ENCODE results near the gene MRPL37. TPM values are rescaled to one million over a fixed set of nuclear protein-coding genes. Genes with fewer than 3 reads are reported as not detected.

Gene MRPL37
- total and polyA plus RNA-seq, 2 of the 8 experiments (the other 6 are each of a cell fraction or from before 2014, with no cell fraction given), result 45.5 to 126 TPM

DNA sequence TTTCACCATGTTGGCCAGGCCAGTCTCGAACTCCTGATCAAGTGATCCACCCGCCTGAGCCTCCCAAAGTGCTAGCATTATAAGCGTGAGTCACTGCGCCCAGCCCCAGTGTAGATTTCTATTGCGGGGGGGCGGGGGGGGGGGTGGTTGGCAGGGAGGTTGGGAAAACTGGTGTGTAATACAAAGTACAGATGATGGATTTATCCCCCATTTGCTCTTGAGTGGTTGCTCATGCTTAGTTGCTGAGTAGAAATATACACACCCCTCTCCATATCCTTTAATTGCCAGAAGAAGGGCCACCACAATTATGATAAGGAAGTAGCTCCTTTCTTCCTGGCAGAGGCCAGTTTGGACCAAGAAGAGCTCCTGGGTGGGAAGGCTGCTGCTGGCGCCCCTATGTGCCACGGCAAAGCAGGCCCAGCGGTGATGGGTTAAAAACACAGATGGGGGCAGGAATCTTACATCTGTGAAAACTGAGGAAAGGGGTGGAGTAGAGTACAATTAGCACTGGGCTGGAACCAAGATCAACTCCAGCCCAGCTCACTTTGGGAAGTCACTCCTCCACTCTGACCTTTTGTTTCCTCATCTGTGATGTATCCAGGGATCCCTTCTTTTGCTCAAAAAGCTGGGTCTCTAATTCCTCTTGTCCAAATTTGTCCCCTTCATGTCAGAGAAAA is 55.2 kb downstream of the MRPL37 start:
- Histone ChIP-seq H3K23me2 (ENCODE audit: low read depth, low read length) (no peaks in the 10 kb centered on the region), H3K14ac (ENCODE audit: insufficient read length) (no peak overlapping the region), H3K18ac (ENCODE audit: extremely low read depth, low read length) (no peak overlapping the region), H4K20me1 (replicated peaks in 1 of 2; ENCODE audit: control insufficient read depth in 1 of 2, insufficient read depth in 2 of 2, low read length in 2 of 2) (peaks cover 4 to 10% of the 10 kb centered on the region in 2 experiments), H2BK120ac (replicated peaks; ENCODE audit: low read depth, low read length) (no peak overlapping the region), H3K4me3 (ENCODE audit: extremely low read depth in 1 of 4, insufficient read depth in 2 of 4, low read depth in 3 of 4, low read length in 4 of 4) (no peak overlapping the region), H3K4me2 (ENCODE audit: insufficient read depth in 1 of 2, low read depth in 2 of 2, low read length in 2 of 2) (no peak overlapping the region), H3K27me3 (replicated peaks in 1 of 4; ENCODE audit: control insufficient read depth in 3 of 4, extremely low read depth in 1 of 4, insufficient read depth in 3 of 4, low read length in 3 of 4) (no peaks in the 10 kb centered on the region), H2AFZ (ENCODE audit: low read length) (no peak overlapping the region), H3K4me1 (replicated peaks in 1 of 4; ENCODE audit: control insufficient read depth in 3 of 4, insufficient read depth in 4 of 4, low read length in 3 of 4) (peaks cover 3 to 13% (median 4%) of the 10 kb centered on the region in 4 experiments), H4K8ac (ENCODE audit: extremely low read depth, insufficient read depth, low read length) (no peak overlapping the region), H2BK20ac (ENCODE audit: low read length) (no peak overlapping the region), H3K36me3 (ENCODE audit: control insufficient read depth in 2 of 4, insufficient read depth in 4 of 4, low read length in 3 of 4) (no peaks in the 10 kb centered on the region; a peak in 3 of 8 replicates), H3K9ac (replicated peaks in 1 of 4; ENCODE audit: extremely low read depth in 1 of 4, low read depth in 3 of 4, low read length in 3 of 4) (no peak overlapping the region), H3K79me2 (ENCODE audit: control insufficient read depth in 1 of 2, insufficient read depth in 2 of 2, low read length in 2 of 2) (peaks cover 0 to 6% of the 10 kb centered on the region in 2 experiments; a peak in 1 of 4 replicates), H3K27ac (ENCODE audit: low read depth, low read length) (no peak overlapping the region), H2BK15ac (ENCODE audit: low read length) (no peak overlapping the region), H3K56ac (replicated peaks; ENCODE audit: insufficient read length, low read depth, low read length) (no peak overlapping the region), H3K4ac (replicated peaks; ENCODE audit: insufficient read length, low read depth, low read length) (no peak overlapping the region), H2AK5ac (ENCODE audit: low read depth, low read length) (no peak overlapping the region), H2BK5ac (ENCODE audit: low read depth, low read length) (no peak overlapping the region), H2BK12ac (ENCODE audit: low read depth, low read length) (no peak overlapping the region), H3K23ac (ENCODE audit: insufficient read length) (no peak overlapping the region), H4K91ac (replicated peaks; ENCODE audit: insufficient read length, low read length) (no peak overlapping the region), H3K9me3 (ENCODE audit: insufficient read depth in 2 of 2, low read depth in 1 of 2, low read length in 1 of 2) (no peaks in the 10 kb centered on the region), H3K79me1 (ENCODE audit: low read depth, low read length) (peaks cover 8% of the 10 kb centered on the region), H4K5ac (ENCODE audit: insufficient read length, low read depth, low read length) (no peak overlapping the region)
- CTCF ChIA-PET (ENCODE audit: partially characterized antibody), result interaction anchor here (0.7 to 1.3 kb wide), 7 partner anchors 12 to 84 kb away, joined by 3 to 4 read pairs (median 3); no protein-coding TSS in a partner anchor
- no peak for DNase-seq (ENCODE audit: low read depth in 1 of 2, low spot score in 2 of 2)
- POLR2A ChIA-PET (ENCODE audit: partially characterized antibody), result no interaction called here
- no peak for FAIRE-seq
- 84% methylated on average over 7 of the region's 9 CpGs; no CpG with 5 or more reads in 1 of the 2 experiments for WGBS, 2 experiments (ENCODE audit: extremely low coverage in 1 of 2, insufficient coverage in 1 of 2, insufficient read length in 1 of 2, insufficient replicate concordance in 2 of 2, low coverage in 1 of 2, low lambda C conversion rate in 2 of 2, missing lambda C conversion rate in 1 of 2)
- TF ChIP-seq MAFK (IDR thresholded peaks at IDR 0.05; ENCODE audit: low read depth, low read length) (no peak), RAD21 (IDR thresholded peaks at IDR 0.05 in 1 of 2, conservative IDR thresholded peaks at IDR 0.05 in 1 of 2; ENCODE audit: low read depth in 2 of 2, low read length in 2 of 2) (no peak), ZNF274 (IDR thresholded peaks at IDR 0.05; ENCODE audit: borderline replicate concordance, extremely low read depth, low read length) (no peak), SIN3A (conservative IDR thresholded peaks at IDR 0.05 in 1 of 2, IDR thresholded peaks at IDR 0.05 in 1 of 2; ENCODE audit: low read depth in 1 of 2, low read length in 2 of 2) (no peak), SRF (IDR thresholded peaks at IDR 0.05; ENCODE audit: low read depth, low read length) (no peak), BCL11A (IDR thresholded peaks at IDR 0.05; ENCODE audit: low read depth in 2 of 2, low read length in 2 of 2) (no peak), CBX8 (IDR thresholded peaks at IDR 0.05; ENCODE audit: borderline replicate concordance, low read depth, low read length) (no peak), POLR2AphosphoS5 (IDR thresholded peaks at IDR 0.05; ENCODE audit: low read depth, low read length) (no peak), NANOG (IDR thresholded peaks at IDR 0.05; ENCODE audit: insufficient read depth, low read depth, low read length, poor library complexity, severe bottlenecking) (no peak)
- TF ChIP-seq, protein P1, sequence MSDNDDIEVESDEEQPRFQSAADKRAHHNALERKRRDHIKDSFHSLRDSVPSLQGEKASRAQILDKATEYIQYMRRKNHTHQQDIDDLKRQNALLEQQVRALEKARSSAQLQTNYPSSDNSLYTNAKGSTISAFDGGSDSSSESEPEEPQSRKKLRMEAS (IDR thresholded peaks at IDR 0.05), result no peak
- TF ChIP-seq, protein P2, sequence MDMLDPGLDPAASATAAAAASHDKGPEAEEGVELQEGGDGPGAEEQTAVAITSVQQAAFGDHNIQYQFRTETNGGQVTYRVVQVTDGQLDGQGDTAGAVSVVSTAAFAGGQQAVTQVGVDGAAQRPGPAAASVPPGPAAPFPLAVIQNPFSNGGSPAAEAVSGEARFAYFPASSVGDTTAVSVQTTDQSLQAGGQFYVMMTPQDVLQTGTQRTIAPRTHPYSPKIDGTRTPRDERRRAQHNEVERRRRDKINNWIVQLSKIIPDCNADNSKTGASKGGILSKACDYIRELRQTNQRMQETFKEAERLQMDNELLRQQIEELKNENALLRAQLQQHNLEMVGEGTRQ (IDR thresholded peaks at IDR 0.05; ENCODE audit: low read length), result no peak

Measured in H1 (cell line).